IPS DF 19.7 (cell line): ENCODE measurements around the gene TXNL1.

Experiments
- DNase-seq: peaks from one replicate; pipeline ENCODE4 v3.0.0-alpha.2; 2013; ENCODE audit warnings: low read depth, low spot score

The TXNL1 gene

DNA sequence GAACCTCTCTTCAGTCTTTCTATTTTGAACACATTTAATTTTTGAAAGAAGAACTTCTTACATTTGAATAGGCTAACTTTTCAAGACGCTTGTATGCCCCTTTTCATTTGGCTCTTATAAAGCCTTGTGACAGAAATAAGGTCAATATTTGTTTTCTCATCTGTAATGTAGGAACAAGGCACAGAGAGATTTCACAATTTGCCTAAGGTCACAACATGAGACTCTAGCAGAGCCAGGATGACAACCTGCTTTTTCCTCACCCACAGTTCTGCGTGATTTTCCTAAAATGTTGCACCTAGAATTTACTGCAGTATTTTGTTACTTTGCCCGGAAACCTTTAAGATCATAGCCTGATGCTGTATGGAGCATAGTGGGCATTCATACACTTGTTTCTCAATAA, 67.4 kb downstream of the TXNL1 start:
- no peak for DNase-seq

DNA sequence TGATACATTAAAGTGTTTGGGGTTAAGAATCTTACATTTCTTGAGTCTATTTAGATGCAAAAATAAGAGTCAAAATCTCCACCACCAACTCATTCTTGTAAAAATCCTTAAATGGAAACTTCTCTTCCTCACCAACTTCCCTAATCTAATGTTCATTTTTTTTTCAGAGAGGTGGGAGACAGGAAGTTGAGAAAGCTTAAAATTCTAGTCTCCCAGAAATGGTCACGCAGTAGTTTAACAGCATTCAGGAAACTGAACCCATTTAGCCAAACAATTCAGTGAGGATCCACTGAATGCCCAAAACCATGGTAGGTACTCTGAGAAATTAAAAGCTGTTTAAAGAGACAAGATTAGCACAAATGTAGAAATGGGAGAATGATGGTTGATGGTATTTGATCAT, 69.0 kb downstream of the TXNL1 start:
- no peak for DNase-seq

DNA sequence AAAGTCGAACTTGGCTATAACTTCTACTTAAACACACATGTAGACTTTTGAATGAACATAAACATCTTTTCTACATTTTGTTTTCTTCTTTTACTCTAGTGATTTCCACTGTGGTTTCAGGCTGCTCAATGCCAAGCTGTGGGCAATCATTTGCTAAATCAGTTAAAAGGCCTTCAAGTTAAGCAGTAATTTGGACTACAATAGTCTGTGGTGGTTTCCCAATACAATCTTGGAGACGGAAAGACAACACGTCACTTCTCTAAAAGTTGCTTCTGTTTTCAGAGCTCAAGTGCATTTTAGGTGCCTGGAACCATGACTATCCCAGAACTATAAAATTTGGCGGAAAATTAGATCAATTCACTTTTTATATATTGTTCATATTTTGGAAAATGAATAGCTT, 69.4 kb downstream of the TXNL1 start:
- no peak for DNase-seq

DNA sequence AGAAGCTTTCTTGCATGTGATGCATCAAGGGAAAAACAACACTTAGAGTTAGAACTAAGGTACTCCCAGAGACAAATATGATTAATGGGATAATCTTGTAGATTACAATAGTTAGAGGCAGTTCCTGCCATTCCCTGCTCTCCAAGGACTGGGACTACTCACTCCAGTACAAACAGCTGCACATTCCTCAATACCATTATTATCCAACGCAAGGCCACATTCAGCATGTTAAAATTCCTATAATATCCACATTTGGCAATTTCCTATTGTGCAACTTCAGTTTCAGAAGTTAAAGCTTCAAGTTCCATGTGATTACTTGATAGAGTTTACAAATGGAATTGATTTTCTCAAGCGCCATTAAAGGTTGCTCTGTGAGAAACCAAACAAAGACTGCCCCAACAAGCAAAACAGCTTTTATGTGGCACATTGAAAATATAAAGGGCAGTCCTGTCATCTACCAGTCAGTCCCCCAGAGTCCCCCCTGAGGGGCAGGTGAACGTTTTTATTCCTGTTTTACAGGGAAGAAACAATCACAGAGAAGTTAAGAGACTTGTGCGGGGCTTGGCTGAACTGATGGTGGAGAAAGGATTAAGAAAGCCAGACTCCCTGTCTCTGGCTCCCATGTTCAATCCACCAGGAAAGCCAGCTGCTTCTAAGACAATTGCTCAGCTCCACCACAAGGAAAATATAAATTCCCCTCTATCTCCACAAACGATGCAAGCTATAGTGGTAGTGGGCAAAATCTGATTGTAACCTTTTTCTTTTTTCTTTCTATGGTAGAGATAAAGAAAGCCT, 72.6 kb downstream of the TXNL1 start:
- DNase-seq: no peak

DNA sequence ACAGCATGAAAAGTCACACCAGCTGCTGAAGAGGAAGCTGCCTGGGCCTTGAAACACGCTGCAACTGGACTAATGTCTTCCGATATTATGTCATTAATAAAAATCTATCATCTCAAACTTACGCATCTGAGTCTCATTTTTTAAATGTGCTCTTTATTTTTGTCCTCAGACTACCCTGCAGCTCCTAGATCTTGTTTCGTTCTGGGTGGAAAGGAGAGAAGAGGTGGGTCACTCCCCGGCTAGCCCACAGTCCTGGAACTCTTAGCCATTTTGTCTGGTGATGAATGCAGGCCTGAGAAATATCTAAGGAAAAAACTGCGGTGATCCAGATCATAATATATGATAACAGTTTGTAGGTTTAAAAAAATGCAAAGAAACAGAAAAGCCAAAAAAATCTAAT, 73.3 kb downstream of the TXNL1 start:
- DNase-seq: no peak

DNA sequence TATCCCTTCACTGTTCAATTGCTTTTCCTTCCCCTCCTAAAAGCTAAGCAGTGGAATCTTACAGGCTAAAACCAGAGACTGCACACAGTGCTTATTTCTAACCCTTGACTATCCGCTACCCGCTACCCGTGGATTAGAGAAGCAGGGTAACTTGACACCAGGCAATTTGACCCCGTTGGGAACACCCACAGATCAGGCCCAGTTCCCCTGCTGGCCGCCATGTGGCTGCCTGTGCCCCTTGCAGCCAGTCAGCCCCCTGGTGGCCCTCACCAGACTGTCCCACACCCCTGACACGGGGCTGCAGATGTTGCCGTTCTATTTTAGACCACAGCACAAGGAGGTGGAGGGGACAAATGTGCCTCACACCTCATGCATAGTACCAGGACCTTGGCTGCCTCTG, 74.8 kb downstream of the TXNL1 start:
- peak; percentile 77 for DNase-seq

DNA sequence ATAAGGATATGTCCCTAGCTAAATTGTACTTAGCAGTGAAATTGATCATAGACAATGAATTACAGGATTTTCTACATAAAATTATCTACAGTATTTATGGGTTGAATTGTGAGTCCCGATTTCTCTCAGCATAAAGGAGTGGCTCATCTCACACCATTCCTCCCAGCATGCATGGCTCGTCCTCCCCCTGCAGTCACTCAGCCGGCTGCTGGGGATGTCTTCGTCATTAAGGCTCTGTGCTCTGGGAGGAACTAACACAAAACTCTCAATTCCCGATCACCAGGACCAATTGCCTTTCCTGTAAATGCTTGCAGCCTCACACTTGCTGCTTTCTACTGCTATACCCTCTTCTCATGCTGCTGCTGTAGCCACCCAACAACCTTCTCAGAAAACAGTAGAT, 75.9 kb downstream of the TXNL1 start:
- no peak for DNase-seq

DNA sequence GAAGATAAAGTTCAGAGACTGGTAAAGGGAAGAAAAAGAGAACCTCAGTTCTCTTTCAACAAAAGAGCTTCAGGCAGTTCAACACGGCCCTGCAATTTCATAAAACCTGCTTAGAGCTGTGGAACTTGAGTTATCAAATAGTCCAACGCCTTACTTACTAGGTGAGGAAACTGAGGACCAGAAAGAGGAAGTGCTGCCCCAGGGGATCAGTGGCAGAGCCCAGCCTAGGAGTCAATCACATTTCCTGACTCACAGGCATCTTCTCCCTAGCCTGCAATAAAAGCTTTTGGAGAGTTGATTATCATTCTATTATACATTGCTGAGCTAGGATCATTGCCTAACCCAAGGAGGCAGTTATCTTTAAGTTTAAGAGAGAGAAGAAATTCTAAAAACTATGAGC, 77.4 kb downstream of the TXNL1 start:
- no peak for DNase-seq

DNA sequence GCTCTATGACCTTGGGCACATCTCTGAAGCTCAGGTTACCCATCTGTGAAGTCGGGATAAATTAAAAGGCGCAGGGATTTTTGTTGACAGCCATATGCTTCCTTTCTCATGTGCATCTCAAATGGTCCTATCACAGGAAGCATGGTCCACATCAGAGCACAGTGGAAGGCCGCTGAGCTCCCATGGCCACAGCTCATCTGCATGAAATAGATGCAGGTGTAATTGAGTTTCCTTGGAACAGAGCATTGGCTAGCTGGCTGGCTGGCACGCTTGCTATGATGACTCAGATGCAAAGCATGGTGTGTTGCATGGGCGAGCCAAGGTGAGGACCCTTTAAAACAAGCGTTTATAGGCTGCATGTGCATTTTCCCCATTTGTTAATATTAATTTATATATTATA, 79.3 kb downstream of the TXNL1 start:
- DNase-seq: no peak

DNA sequence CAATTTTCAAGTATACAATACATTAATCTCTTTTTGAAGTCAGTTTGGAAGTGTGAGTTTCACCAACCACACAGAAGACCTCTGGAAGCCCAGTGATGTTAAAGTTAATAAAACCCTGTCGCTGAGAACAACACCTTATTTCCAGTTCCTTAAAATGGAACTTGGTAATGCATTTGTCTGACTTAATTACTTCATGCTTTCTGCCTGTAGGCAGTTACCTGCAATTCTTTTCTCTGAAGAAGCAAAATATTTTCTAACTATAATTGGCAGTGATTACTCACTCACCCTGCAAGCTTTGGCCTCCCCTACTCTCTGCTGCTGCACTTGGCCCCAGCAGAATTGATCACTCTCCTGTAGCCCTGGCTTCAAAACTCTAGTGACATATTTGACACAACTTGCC, 81.5 kb downstream of the TXNL1 start:
- no peak for DNase-seq

DNA sequence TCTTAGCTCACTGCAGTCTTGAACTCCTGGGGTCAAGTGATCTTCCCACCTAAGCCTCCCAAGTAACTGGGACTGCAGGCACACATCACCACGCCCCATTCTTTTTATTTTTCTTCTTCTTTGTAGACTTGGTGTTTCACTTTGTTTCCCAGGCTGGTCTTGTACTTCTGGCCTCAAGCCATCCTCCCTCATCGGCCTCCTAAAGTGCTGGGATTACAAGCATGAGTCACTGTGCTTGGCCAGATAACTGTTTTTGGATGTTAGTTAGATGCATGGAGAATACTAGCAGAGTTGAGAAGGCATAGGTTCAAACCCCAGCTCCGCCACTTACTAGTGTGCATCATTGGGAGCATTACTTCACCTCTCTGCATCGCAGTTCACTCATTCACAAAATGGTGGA, 88.3 kb downstream of the TXNL1 start:
- no peak for DNase-seq
